ENCODE results near the gene DCTN4. TPM values are rescaled to one million over a fixed set of nuclear protein-coding genes. Genes with fewer than 3 reads are reported as not detected.

Gene DCTN4
- total and polyA plus RNA-seq, 2 of the 8 experiments (the other 6 are each of a cell fraction or from before 2014, with no cell fraction given): 20.5 to 42.7 TPM

- TF ChIP-seq HDAC6 (IDR thresholded peaks at IDR 0.05; ENCODE audit: low read depth, low read length): no peak
- TF ChIP-seq RFX5 (IDR thresholded peaks at IDR 0.05; ENCODE audit: borderline replicate concordance, low read depth, low read length): no peak
- TF ChIP-seq FOSL1 (IDR thresholded peaks at IDR 0.05; ENCODE audit: insufficient read depth, low read depth, low read length): no peak
- TF ChIP-seq JUN (IDR thresholded peaks at IDR 0.05; ENCODE audit: low read depth, low read length): no peak
- no peak for TF ChIP-seq POLR2A (IDR thresholded peaks at IDR 0.05; ENCODE audit: control extremely low read depth in 1 of 2, low read depth in 2 of 2, low read length in 2 of 2)
These were observed 28.8 kb upstream of the DCTN4 start (continued) for GRCh38 chr5:150787656-150788055.

Data from H1 (cell line).